ENCODE measurements around the gene RPGRIP1.
"Not testable (repeated sequence)": the region's sequence is repeated elsewhere in the genome, so short reads cannot be mapped to it uniquely, and the experiment has no call there.

Gene RPGRIP1

DNA sequence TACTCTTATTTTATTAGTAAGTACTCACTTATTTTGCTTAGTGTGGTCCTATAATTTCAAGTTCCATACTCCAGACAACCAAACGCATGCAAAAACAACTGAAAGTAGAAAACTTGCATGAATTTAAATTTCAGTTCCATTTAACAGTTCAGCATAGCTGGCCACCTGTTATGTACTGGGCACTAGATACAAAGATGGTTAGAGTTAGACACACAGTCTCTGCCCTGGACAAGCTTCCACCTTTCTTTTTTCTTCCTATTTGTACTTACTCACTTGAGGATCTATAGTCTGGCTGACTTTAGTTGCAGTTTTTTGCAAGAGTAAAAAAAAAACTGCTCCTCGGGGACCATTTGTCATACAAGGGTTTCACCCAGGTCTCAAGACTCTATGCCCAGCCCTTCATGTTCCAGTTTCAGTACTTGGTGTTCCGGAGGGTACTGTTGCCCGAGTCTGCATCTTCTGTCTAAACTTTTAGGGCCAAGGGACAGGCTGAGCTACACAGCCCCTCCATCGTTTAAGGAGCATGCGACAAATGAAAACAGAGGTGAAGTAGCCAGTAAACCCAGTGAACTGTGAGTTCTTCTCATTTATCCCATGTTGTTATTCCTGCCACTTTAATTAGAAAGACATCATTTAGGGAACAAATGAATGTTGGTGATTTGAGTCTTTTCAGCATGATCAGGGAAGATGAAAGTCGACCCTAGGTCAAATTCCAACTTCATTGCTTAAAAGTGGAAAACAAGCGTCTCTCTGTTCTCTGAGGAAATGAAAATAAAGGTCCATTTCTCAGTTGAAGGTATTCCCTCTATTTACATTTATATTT, 22.3 kb downstream of the RPGRIP1 start:
- no peak for DNase-seq (ENCODE audit: low read depth)

DNA sequence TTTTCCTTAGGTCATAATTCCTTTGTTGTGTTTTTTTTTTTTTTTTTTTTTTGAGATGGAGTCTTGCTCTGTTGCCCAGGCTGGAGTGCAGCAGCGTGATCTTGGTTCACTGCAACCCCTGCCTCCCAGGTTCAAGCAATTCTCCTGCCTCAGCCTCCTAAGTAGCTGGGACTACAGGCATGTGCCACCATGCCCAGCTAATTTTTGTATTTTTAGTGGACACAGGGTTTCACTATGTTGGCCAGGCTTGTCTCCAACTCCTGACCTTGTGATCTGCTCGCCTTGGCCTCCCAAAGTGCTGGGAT, 22.9 kb downstream of the RPGRIP1 start:
- not testable (repeated sequence) for DNase-seq (ENCODE audit: low read depth)

DNA sequence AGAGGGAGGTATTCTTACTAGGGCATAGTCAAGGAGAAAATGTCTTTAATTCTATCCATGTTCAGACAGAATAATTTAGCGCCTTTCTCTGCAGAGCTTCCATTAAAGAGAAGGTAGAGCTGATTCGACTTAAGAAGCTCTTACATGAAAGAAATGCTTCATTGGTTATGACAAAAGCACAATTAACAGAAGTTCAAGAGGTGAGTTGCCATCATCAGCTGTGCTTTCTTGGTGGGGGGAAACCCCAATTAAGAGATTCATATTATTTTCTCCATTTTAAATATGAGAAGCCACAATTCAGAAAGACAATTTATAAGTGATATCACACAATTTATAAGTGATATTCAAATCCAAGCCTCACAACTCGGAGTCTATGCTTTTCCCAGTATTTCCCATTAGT, 27.8 kb downstream of the RPGRIP1 start:
- DNase-seq (ENCODE audit: low read depth): no peak

DNA sequence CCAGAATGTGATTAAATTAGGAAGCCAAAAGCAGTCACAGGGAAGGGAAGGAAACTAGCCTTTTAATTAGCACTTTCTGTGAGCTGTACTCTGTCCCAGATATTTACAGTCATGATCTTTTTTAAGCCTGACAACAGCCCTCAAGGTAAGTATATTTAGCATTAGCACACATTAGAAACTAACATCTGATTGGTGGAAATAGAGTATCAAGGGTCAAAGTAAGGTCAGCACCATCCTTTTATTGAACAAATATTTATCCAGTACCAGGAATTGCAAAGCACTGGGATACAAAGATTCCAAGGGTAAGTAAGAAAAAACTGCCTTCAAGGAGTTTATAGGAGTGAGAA, 28.2 kb downstream of the RPGRIP1 start:
- no peak for DNase-seq (ENCODE audit: low read depth)

DNA sequence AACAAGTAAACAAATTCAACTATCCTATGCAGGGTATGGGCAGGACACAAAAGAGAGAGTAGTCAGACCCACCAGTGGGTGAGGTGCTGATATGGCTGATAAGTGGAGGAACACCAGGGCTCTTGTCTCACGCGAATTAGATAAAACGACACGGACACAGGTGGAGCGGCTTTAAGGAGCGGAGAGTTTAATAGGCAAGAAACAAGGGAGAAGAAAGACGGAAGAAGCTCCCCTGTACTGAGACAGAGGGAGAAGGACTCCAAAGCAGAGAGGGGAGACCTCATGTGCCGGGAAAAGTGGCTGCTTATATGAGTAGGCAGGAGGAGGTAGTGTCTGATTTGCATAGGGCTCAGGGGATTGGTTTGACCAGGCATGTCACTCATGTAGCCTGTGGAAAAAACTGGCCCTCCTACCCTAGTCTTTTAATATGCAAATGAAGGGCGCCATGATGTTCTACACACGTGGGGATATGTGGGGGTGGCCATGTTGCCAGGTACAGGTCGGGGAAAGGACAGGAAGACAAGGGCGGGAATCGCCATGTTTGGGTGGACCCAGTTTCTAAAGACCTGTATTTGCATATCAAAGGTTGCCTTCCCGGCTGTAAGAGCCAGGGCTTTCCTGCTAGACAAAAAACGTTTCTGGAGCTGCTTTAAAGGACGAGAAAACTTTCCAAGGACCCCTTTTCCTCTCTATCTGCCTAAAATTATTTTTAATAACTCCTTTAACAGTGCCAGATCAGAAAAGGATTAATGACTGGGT, 28.8 kb downstream of the RPGRIP1 start:
- peak; percentile 26 for DNase-seq (ENCODE audit: low read depth)

DNA sequence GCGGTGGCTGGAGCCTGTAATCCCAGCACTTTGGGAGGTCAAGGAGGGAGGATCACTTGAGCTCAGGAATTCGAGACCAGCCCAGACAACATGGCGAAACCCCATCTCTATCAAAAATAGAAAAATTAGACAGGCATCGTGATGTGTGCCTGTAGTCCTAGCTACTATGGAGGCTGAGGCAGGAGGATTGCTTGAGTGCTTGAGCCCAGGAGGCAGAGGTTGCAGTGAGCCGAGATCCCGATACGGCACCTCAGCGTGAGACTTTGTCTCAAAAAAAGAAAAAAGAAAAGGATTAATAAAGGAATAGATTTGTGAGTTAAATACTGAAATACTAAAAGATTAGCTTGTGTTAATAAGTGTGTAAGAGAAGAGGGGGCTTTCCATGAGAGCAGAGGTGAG, 29.4 kb downstream of the RPGRIP1 start:
- no peak for DNase-seq (ENCODE audit: low read depth)

DNA sequence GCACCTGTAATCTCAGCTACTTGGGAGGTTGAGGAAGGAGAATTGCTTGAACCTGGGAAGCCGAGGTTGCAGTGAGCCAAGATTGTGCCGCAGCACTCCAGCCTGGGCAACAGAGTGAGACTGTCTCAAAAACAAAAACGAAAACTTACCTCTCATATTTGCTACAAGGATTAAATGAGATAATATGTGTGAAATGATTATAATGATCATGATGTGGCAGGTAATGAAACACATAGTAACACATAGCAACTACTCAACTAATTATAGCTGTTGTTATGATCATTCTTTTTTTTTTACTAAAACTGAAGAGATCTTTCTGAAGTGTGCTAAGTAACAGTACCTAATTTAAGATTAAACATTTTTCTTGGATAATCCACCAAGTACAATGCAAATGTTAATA, 30.1 kb downstream of the RPGRIP1 start:
- no peak for DNase-seq (ENCODE audit: low read depth)

DNA sequence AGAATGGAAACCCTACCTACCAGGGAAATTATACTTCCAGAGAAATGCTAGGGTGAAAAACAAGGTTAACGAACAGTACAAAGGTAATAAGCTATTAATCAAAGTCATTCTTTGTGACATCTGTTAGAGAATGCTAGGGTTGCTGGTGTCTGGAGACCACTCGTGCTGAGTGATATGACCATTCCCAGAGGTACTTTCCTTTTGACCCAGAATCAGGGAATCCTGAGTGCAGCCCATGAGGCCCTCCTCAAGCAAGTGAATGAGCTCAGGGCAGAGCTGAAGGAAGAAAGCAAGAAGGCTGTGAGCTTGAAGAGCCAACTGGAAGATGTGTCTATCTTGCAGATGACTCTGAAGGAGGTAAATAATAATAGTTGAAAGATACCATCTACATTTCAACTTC, 31.7 kb downstream of the RPGRIP1 start:
- DNase-seq (ENCODE audit: low read depth): no peak

DNA sequence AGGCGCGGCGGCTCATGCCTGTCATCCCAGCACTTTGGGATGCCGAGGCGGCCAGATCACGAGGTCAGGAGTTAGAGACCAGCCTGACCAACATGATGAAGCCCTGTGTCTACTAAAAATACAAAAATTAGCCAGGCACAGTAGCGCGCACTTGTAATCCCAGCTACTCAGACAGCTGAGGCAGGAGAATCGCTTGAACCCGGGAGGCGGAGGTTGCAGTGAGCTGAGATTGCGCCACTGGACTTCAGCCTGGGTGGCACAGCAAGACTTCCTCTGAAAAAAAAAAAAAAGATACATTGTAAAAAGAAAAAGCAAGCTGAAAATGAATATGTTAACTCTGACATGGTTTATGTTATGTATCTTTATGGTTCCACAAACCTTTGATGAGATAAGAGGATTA, 33.6 kb downstream of the RPGRIP1 start:
- no peak for DNase-seq (ENCODE audit: low read depth)

DNA sequence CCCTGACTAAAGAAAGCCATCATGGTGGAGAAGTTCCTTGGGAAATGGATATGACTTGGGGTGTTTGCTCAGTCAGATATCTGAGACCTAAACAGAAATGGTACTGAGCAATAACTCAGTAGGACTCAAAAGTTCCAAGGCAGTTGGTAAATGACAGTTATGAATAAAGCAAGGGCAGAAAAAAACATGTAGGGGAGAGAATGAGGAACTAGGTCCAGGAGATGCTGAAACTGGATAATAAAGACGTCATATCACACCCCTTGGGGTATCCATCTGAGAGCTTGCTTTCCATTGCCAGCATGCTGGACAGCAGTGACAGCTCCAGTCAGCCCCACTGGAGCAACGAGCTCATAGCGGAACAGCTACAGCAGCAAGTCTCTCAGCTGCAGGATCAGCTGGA, 37.5 kb downstream of the RPGRIP1 start:
- DNase-seq (ENCODE audit: low read depth): no peak

DNA sequence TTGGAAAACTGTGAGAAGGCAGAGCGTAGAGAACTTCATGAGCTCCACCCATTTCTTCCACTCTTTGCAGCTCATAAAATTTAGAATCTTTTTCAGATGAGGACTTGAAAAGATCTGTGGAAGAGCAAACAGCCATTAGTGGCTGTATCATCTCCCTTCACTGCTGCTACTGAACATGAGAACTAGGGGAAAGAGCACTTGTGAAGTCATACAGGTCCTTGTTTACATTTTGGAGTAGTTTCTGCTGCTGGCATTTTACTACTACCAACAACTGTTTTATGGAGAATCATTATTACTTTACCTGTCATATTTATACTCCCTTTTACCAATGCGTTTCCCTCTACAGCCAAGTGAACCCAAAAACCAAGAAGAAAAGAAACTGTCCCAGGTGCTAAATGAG, 41.0 kb downstream of the RPGRIP1 start:
- no peak for DNase-seq (ENCODE audit: low read depth)

DNA sequence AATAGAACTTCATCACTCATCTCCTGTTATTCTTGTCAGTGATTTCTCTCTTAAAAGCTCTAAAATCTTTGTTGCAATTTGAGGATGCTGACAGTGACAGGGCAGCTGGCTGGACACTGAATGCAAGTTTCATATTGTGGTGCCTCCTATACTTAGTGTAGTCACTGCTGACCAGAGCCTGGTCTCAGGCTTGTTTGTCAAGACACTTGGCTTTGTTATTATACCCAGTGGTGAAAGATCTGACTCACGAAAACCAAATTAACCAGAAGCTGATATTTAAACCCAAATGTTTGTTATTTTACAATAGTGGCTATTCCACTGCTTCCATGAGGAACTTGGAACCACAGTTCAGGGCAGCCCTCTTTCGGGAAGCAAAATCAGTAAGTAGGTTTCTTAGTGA, 42.8 kb downstream of the RPGRIP1 start:
- no peak for DNase-seq (ENCODE audit: low read depth)

DNA sequence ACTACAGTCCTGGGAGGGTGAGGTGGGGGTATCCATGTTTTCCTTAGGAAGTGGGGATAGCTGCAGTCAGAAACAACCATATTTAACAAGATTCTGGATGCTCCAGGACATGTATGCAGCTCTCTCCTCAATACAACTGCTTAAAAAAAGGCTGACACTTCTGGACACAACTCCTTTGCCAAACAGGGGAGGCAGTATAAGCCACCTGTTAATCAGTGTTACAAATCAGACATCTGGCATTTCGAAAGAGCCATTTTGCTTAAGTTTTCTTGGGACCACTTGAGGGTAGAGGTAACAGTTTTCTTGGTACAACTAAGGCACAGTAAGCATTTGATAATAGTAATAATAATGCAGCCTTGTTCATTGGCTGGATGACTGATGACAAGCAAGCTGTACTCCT, 47.1 kb downstream of the RPGRIP1 start:
- DNase-seq (ENCODE audit: low read depth): no peak
